Endothelial cell of umbilical vein (primary cell): ENCODE data around the gene FAM3D.

Experiments
- EZH2 ChIP-seq: IDR thresholded peaks from 2 replicates; pipeline ENCODE4 v1.6.1; 2012; ENCODE audit warnings: borderline replicate concordance, low read depth, mild to moderate bottlenecking, moderate library complexity, low read length, inconsistent platforms; ENCODE audit not compliant: severe bottlenecking
- JUN ChIP-seq: IDR thresholded peaks from 2 replicates; pipeline ENCODE4 v1.6.1; 2011; ENCODE audit warnings: borderline replicate concordance, low read depth; ENCODE audit not compliant: insufficient read length, insufficient read depth
- MYC ChIP-seq: IDR thresholded peaks from one replicate; pipeline ENCODE4 v1.6.1; 2011; ENCODE audit warnings: mild to moderate bottlenecking, low read depth, low read length
- POLR2A ChIP-seq: IDR thresholded peaks from 2 replicates; pipeline ENCODE4 v1.6.1; 2012; ENCODE audit warnings: low read depth, mild to moderate bottlenecking, control low read depth, low read length
- POLR2AphosphoS5 ChIP-seq: IDR thresholded peaks from 2 replicates; pipeline ENCODE4 v1.6.1; 2012; ENCODE audit warnings: low read depth, mild to moderate bottlenecking, control low read depth, low read length, moderate library complexity; ENCODE audit not compliant: insufficient read depth
- TF ChIP-seq, protein P1 (sequence below), 2 donors: IDR thresholded peaks; 1 replicate in 1 of 2; 2 replicates in 1 of 2; pipeline ENCODE4 v1.5.1; 2011; ENCODE audit warnings: low read length in 2 of 2, mild to moderate bottlenecking in 2 of 2, moderate library complexity in 2 of 2, control low read depth in 1 of 2, inconsistent platforms in 1 of 2, low read depth in 1 of 2; ENCODE audit not compliant: insufficient read depth in 1 of 2; ENCODE audit errors: extremely low read depth in 1 of 2
- TF ChIP-seq, protein P2 (sequence below): IDR thresholded peaks from 2 replicates; pipeline ENCODE4 v1.6.1; 2011; ENCODE audit not compliant: insufficient read depth, insufficient read length

DNA sequence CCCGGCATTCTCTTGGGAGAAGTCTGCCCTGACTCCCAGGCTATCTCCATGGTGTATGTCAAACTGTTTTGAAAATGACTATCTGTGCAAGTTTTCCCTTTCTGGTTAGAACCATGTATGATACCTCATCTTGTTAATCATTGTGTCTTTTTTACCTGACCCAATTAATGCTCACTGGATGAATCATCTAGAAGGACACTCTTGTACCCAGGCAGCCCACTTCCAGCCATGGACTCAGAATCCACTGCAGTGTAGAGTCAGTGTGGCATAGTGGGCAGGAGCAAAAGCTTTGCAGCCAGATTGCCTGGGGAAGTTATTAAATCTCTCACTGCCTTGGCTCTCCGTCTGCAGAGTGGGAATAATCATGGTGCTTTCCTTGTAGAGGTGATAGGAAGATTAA is 1.2 kb downstream of the FAM3D start:
- TF ChIP-seq, protein P1, sequence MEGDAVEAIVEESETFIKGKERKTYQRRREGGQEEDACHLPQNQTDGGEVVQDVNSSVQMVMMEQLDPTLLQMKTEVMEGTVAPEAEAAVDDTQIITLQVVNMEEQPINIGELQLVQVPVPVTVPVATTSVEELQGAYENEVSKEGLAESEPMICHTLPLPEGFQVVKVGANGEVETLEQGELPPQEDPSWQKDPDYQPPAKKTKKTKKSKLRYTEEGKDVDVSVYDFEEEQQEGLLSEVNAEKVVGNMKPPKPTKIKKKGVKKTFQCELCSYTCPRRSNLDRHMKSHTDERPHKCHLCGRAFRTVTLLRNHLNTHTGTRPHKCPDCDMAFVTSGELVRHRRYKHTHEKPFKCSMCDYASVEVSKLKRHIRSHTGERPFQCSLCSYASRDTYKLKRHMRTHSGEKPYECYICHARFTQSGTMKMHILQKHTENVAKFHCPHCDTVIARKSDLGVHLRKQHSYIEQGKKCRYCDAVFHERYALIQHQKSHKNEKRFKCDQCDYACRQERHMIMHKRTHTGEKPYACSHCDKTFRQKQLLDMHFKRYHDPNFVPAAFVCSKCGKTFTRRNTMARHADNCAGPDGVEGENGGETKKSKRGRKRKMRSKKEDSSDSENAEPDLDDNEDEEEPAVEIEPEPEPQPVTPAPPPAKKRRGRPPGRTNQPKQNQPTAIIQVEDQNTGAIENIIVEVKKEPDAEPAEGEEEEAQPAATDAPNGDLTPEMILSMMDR (IDR thresholded peaks at IDR 0.05; ENCODE audit: extremely low read depth in 1 of 2, insufficient read depth in 1 of 2, low read depth in 1 of 2, low read length in 2 of 2): no peak
- TF ChIP-seq POLR2A (no peak), MYC (no peak), POLR2AphosphoS5 (no peak), EZH2 (no peak), JUN (no peak)
- TF ChIP-seq, protein P2, sequence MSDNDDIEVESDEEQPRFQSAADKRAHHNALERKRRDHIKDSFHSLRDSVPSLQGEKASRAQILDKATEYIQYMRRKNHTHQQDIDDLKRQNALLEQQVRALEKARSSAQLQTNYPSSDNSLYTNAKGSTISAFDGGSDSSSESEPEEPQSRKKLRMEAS: no peak
